NCI-H1048 (cell line): Measurements from ENCODE around the gene SPC25.

Source experiments
- DNase-seq: peaks from one replicate; lab custom pipeline; 2025; lab: John Stamatoyannopoulos, UW

SPC25 gene

GRCh38 chr2:168841445-168841844 is 48.8 kb downstream of the SPC25 start:
- DNase-seq, result no peak

- no peak for DNase-seq
Measured at GRCh38 chr2:168835969-168836368, 54.3 kb downstream of the SPC25 start.

GRCh38 chr2:168831662-168832061 is 58.6 kb downstream of the SPC25 start:
- no peak for DNase-seq

GRCh38 chr2:168830958-168831357 is 59.3 kb downstream of the SPC25 start:
- DNase-seq, result no peak

GRCh38 chr2:168825126-168825525 is 65.1 kb downstream of the SPC25 start:
- DNase-seq, result no peak

- no peak for DNase-seq
Measured at GRCh38 chr2:168821992-168822391, 68.2 kb downstream of the SPC25 start.

GRCh38 chr2:168821577-168821976 is 68.7 kb downstream of the SPC25 start:
- no peak for DNase-seq
